GM12864 (cell line): Measurements from ENCODE around the gene OR51D1.
A peak's percentile ranks its signal among the peaks of the same experiment; 100 is the strongest.

Experiments
- DNase-seq: peaks from one replicate; pipeline ENCODE4 v3.0.0-alpha.2; 2011; ENCODE audit warnings: low read depth
- H3K4me3 ChIP-seq: 2 replicates; pipeline ENCODE4 v1.5.1; 2011; ENCODE audit warnings: mild to moderate bottlenecking, low read depth, low read length, control low read depth
- CTCF ChIP-seq: IDR thresholded peaks from 2 replicates; pipeline ENCODE4 v1.5.1; 2011; ENCODE audit warnings: low read depth, mild to moderate bottlenecking, moderate library complexity, low read length, control low read depth, inconsistent platforms; ENCODE audit errors: missing control alignments

OR51D1 gene

DNA sequence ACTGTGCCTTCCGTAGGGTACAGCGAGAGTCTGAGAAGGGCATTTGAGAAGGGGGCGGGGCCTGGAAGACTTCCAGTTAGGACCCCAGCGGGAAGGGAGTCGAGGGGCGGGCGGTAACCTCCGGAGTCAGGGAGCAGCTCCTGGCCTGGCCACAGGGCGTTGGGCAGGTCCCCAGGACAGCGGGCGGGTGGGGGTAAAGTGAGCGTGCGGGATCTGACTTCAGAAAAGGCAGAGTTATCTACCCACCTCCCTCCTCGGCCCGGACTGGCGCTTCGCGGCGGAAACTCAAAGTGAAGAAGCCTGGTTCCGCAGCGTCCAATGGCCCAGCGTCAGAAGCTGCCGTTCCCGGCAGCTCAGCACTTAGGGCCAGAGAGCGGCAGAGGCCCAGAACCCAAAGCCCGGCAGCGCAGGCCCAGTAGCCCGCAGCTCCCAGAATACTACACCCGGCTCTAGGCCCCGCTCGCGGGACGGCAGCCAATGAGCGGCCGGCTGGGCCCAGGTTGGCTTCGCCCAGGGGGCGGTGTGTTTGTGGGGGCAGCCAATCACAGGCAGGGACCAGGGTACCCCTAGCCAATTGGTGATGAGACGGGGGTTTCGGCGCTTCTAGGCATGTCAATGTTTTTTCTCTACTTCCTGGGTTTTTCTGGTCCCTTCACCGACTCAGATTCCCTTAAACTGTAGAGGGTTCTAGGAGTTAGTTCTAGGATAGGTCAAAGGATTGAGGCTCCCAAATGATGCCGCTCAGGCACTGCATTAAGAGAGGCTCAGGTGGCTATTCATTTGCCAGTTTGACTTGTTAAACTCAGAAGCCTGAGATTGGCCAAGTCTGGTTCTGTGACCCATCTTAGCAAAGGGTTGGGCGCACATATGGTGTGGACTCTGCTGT, 29.3 kb upstream of the OR51D1 start, which contains the start of gene TRIM68:
TSS of gene TRIM68 (minus strand) at position 451 of the 886 bp plus-strand sequence. CDS start 2,727 bp downstream, outside the sequence.
- DNase-seq, result peak; percentile 87
- TF ChIP-seq CTCF, result no peak
- peak within 1 kb of the TSS; percentile 84 for H3K4me3 ChIP-seq

DNA sequence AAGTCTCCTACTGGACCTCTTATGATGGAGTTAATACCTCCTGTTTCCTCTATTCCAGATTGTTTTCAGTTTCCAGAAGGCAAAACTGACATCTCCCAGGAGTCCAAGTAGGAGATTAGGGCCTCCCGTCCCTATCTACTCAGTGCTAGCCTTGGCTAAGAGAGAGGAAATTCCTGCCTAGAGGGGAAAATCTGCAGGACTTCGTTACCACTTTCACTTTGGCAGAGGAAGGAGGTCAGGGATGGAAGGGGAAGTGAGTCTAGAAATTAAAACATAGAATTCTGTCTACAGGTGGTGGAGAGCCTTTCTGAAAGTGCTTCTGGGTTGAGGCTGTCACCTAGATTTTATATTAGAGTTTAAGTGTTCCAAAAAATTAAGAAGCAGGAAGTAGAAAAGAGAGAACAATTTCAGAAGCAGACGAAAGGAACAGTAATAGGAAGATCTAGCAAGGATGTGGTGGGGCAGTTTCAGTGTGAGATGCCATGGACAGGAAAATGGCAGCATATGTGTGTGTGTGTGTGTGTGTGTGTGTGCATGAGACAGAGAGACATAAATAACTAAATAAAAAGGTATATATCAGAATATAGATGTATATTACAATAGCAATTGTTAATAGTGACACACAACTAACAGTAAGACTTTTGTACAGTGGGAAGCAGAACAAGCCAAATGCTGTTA, 26.9 kb upstream of the OR51D1 start:
- peak; percentile 15 for DNase-seq
- H3K4me3 ChIP-seq, result no peak overlapping the region; the same call in 1 of the 2 replicates
- no peak for TF ChIP-seq CTCF

GRCh38 chr11:4611986-4612385, 25.3 kb upstream of the OR51D1 start:
- TF ChIP-seq CTCF, result no peak
- H3K4me3 ChIP-seq, result no peak overlapping the region
- no peak for DNase-seq

- TF ChIP-seq CTCF, result no peak
- no peak for DNase-seq
- H3K4me3 ChIP-seq, result no peak overlapping the region
These were observed 21.3 kb upstream of the OR51D1 start for GRCh38 chr11:4615856-4616444.

GRCh38 chr11:4619514-4619913, 17.8 kb upstream of the OR51D1 start:
- DNase-seq, result no peak
- no peak overlapping the region for H3K4me3 ChIP-seq

More at GRCh38 chr11:4619514-4619913, 17.8 kb upstream of the OR51D1 start:
- TF ChIP-seq CTCF, result no peak
